PC-9 (cell line): ENCODE data around the gene SPEN. TPM values are rescaled to one million over a fixed set of nuclear protein-coding genes. Genes with fewer than 3 reads are reported as not detected.

Experiments
- BruUV-seq: library from RNA; stranded (reverse); fragments of 400-500 nt; replicated peaks from 2 replicates; lab custom pipeline; 2021; lab: Mats Ljungman, UMichigan
- CTCF ChIA-PET: fragments of 300-600 bp; sonication (Branson Sonifier 250); formaldehyde crosslinking; loops from one replicate; lab custom pipeline; 2022; ENCODE audit warnings: antibody characterized with exemption; lab: Charles Lee
- POLR2A ChIA-PET: fragments of 300-600 bp; sonication (Branson Sonifier 250); formaldehyde crosslinking; loops from one replicate; lab custom pipeline; 2022; ENCODE audit warnings: antibody characterized with exemption; ENCODE audit not compliant: unreplicated experiment; lab: Charles Lee
- DNase-seq, 2 experiments: peaks; one replicate each; pipeline versions ENCODE4 v3.0.0 to v3.0.0-alpha.2; 2015 to 2022; ENCODE audit warnings: mixed read lengths in 1 of 2
- H2AFZ ChIP-seq: fragments of 200-600 bp; sonication (generic); 2 replicates; pipeline ENCODE4 v1.8.1; 2017; ENCODE audit warnings: antibody characterized with exemption
- H3F3A ChIP-seq: fragments of 200-600 bp; sonication (generic); 2 replicates; pipeline ENCODE4 v1.8.1; 2017; ENCODE audit warnings: antibody characterized with exemption, mild to moderate bottlenecking, low read depth; ENCODE audit not compliant: insufficient read depth
- H3K27ac ChIP-seq: fragments of 200-600 bp; sonication (generic); 2 replicates; pipeline ENCODE4 v1.6.1; 2016; ENCODE audit warnings: mixed run types
- H3K27me3 ChIP-seq: fragments of 200-600 bp; sonication (generic); 2 replicates; pipeline ENCODE4 v1.6.1; 2016; ENCODE audit warnings: low read depth, mixed run types; ENCODE audit not compliant: insufficient read depth
- H3K36me3 ChIP-seq: fragments of 200-600 bp; sonication (generic); 2 replicates; pipeline ENCODE4 v1.6.1; 2016; ENCODE audit warnings: low read depth, mixed run types
- H3K4me1 ChIP-seq: fragments of 200-600 bp; sonication (generic); replicated peaks from 2 replicates; pipeline ENCODE4 v1.6.1; 2016; ENCODE audit warnings: mixed run types; ENCODE audit not compliant: insufficient read depth
- H3K4me2 ChIP-seq: fragments of 200-600 bp; sonication (generic); 2 replicates; pipeline ENCODE4 v1.6.1; 2017; ENCODE audit warnings: mixed run types
- H3K4me3 ChIP-seq: fragments of 200-600 bp; sonication (generic); 2 replicates; pipeline ENCODE4 v1.6.1; 2016; ENCODE audit warnings: mixed run types
- H3K79me2 ChIP-seq: fragments of 200-600 bp; sonication (generic); 2 replicates; pipeline ENCODE4 v1.6.1; 2017; ENCODE audit warnings: low read depth, mixed run types
- H3K9me2 ChIP-seq: fragments of 200-600 bp; sonication (generic); 2 replicates; pipeline ENCODE4 v1.8.1; 2017; ENCODE audit warnings: mild to moderate bottlenecking; ENCODE audit not compliant: insufficient read depth
- H3K9me3 ChIP-seq: fragments of 200-600 bp; sonication (generic); 2 replicates; pipeline ENCODE4 v1.8.1; 2016; ENCODE audit warnings: low read depth; ENCODE audit not compliant: insufficient read depth
- H4K20me1 ChIP-seq: fragments of 200-600 bp; sonication (generic); 2 replicates; pipeline ENCODE4 v1.8.1; 2017; ENCODE audit not compliant: insufficient read depth
- EZH2 ChIP-seq: fragments of 200-600 bp; sonication (generic); IDR thresholded peaks from 2 replicates; pipeline ENCODE4 v1.8.0; 2017; ENCODE audit warnings: antibody characterized with exemption, low read depth
- intact Hi-C: fragments of 100-400 bp; cut with micrococcal nuclease; formaldehyde crosslinking; loops from one replicate; pipeline ENCODE4 v1.10.0; 2022; ENCODE audit not compliant: unreplicated experiment
- total RNA-seq: library from RNA; stranded (reverse); gene quantifications from 2 replicates; pipeline ENCODE4 v1.2.3, GENCODE V29; 2021
- TF ChIP-seq, protein P1 (sequence below): fragments of 200-600 bp; sonication (generic); conservative IDR thresholded peaks from 2 replicates; pipeline ENCODE4 v1.6.1; 2017; ENCODE audit warnings: mixed run types, antibody characterized with exemption, mild to moderate bottlenecking, moderate library complexity

SPEN gene
- total RNA-seq, 1 experiment from 2014 or later, result 46.8 TPM

DNA sequence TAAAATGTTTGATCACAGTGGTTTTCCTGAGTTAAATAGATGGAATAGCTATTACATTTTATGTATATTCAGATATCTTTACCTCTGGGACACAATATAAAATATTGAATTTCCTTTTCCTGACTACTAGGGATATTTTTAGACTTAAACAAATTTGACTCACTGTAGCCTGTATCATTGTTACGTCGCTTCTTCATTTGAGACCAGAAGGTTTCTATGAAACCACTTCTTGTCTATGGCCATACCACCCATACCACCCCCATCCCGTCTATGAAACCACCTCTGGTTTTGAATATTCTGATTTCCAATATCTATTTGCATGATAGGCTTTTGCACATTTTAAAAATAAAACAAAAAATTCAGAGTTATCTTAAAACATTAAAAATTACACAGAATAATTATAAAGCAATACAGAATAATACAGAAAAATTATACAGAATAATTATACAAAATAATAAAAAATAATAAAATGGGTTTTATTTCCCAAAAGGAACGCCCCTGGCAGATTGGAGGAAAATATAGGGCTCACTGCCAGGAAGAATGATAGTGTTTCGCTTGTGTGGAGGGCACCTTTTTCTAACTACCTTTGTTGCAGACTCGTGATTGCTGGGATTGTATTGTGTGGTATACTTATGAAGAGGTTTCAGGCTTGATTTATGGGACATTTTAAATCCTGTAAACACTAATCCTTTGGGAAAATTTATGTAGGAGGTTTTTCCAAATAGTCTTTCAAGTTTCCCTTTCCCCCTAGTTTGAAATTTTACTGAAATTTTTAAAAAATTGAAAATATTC is 4.7 kb downstream of the SPEN start:
- H4K20me1 ChIP-seq, result peaks cover 16% of the 10 kb centered on the region
- no peaks in the 10 kb centered on the region for H3K9me2 ChIP-seq
- BruUV-seq, result no TSS peak
- no peaks in the 10 kb centered on the region for H3K27me3 ChIP-seq
- CTCF ChIA-PET, result no interaction called here
- no peaks in the 10 kb centered on the region for H3K36me3 ChIP-seq
- intact Hi-C loops, result no loop called here
- no peak for DNase-seq
- peaks cover 96% of the 10 kb centered on the region for H3K79me2 ChIP-seq
- no peak overlapping the region for H3K27ac ChIP-seq
- H3K4me3 ChIP-seq, result no peak overlapping the region
- peaks cover 23% of the 10 kb centered on the region; the same call in 1 of the 2 replicates for H3F3A ChIP-seq
- no peaks in the 10 kb centered on the region for H3K9me3 ChIP-seq
- TF ChIP-seq, protein P1, sequence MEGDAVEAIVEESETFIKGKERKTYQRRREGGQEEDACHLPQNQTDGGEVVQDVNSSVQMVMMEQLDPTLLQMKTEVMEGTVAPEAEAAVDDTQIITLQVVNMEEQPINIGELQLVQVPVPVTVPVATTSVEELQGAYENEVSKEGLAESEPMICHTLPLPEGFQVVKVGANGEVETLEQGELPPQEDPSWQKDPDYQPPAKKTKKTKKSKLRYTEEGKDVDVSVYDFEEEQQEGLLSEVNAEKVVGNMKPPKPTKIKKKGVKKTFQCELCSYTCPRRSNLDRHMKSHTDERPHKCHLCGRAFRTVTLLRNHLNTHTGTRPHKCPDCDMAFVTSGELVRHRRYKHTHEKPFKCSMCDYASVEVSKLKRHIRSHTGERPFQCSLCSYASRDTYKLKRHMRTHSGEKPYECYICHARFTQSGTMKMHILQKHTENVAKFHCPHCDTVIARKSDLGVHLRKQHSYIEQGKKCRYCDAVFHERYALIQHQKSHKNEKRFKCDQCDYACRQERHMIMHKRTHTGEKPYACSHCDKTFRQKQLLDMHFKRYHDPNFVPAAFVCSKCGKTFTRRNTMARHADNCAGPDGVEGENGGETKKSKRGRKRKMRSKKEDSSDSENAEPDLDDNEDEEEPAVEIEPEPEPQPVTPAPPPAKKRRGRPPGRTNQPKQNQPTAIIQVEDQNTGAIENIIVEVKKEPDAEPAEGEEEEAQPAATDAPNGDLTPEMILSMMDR, result no peak
- TF ChIP-seq EZH2, result no peak
- H3K4me2 ChIP-seq, result peak overlapping the region; percentile 95; the same call in 1 of the 2 replicates
- no peak overlapping the region for H2AFZ ChIP-seq
- peaks cover 20% of the 10 kb centered on the region for H3K4me1 ChIP-seq
- POLR2A ChIA-PET, result interaction anchor here (0.6 kb wide), 1 partner anchor 9 kb away, joined by 8 read pairs; no protein-coding TSS in a partner anchor

DNA sequence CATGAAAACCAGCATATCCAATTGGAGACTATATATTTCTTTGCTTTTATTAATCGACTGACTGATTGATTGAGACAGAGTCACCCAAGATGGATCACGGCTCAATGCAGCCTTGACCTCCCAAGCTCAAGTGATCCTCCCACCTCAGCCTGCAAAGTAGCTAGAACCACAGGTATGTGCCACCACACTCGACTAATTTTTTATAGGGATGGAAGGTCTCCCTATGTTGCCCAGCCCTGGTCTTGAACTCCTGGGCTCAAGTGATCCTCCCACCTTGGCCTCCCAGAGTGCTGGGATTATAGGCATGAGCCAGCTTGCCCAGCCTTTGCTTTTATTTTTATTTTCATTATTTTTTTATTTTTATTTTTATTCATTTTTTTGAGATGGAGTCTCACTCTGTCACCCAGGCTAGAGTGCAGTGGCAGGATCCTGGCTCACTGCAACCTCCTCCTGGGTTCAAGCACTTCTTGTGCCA is 5.4 kb downstream of the SPEN start:
- no peak overlapping the region for H3K27ac ChIP-seq
- TF ChIP-seq, protein P1, result no peak
- no peak for DNase-seq
- BruUV-seq, result no TSS peak
- peaks cover 23% of the 10 kb centered on the region; the same call in 1 of the 2 replicates for H3F3A ChIP-seq
- H3K27me3 ChIP-seq, result no peaks in the 10 kb centered on the region
- H3K4me2 ChIP-seq, result no peak overlapping the region
- peaks cover 20% of the 10 kb centered on the region for H3K4me1 ChIP-seq
- intact Hi-C loops, result no loop called here
- H3K36me3 ChIP-seq, result no peaks in the 10 kb centered on the region
- H4K20me1 ChIP-seq, result peaks cover 18% of the 10 kb centered on the region
- no peaks in the 10 kb centered on the region for H3K9me3 ChIP-seq
- H3K79me2 ChIP-seq, result peaks cover 100% of the 10 kb centered on the region
- H3K4me3 ChIP-seq, result no peak overlapping the region
- H3K9me2 ChIP-seq, result no peaks in the 10 kb centered on the region
- ChIA-PET CTCF (interaction anchor here (0.6 kb wide), 1 partner anchor 15 kb away, joined by 3 read pairs; no protein-coding TSS in a partner anchor), POLR2A (interaction anchor here (0.6 kb wide), 1 partner anchor 9 kb away, joined by 8 read pairs; no protein-coding TSS in a partner anchor)
- no peak overlapping the region for H2AFZ ChIP-seq

DNA sequence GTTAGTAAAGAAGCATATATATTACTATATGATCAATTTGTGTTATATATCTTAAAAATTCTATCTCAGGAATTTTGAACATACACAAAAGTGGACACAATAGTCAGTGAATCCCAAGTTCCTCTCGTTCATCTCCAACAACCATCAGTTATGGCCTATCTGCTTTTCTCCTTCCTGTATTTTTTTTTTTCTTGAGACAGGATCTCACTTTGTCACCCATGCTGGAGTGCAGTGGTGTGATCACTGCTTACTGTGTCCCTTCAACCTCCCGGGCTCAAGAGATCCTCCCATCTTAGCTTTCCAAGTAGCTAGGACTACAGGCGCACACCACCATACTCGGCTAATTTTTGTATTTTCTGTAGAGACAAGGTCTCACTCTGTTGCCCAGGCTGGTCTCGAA is 9.4 kb downstream of the SPEN start:
- TF ChIP-seq EZH2, result no peak
- TF ChIP-seq, protein P1, result no peak
- no peak for DNase-seq
- H3K27ac ChIP-seq, result no peak overlapping the region
- no peak overlapping the region for H2AFZ ChIP-seq
- no peaks in the 10 kb centered on the region for H3K9me2 ChIP-seq
- H3K27me3 ChIP-seq, result no peaks in the 10 kb centered on the region
- CTCF ChIA-PET, result interaction anchor here (0.6 kb wide), 1 partner anchor 11 kb away, joined by 3 read pairs; no protein-coding TSS in a partner anchor
- no TSS peak for BruUV-seq
- H3K4me3 ChIP-seq, result no peak overlapping the region
- H3K4me2 ChIP-seq, result no peak overlapping the region
- H3K4me1 ChIP-seq, result 0 out of 2 replicates have a peak, but pooled peaks cover 2% of the 10 kb centered on the region
- H3K9me3 ChIP-seq, result no peaks in the 10 kb centered on the region
- H4K20me1 ChIP-seq, result peaks cover 26% of the 10 kb centered on the region
- POLR2A ChIA-PET, result no interaction called here
- intact Hi-C loops, result no loop called here
- H3F3A ChIP-seq, result no peaks in the 10 kb centered on the region
- peaks cover 98% of the 10 kb centered on the region for H3K79me2 ChIP-seq
- H3K36me3 ChIP-seq, result no peaks in the 10 kb centered on the region
